ENCODE measurements around the gene HOXA4. TPM values are rescaled to one million over a fixed set of nuclear protein-coding genes. Genes with fewer than 3 reads are reported as not detected.

Gene HOXA4
- total RNA-seq, 1 experiment from 2014 or later: 9.7 TPM

GRCh38 chr7:27117887-27118491 lies 12.6 kb downstream of the HOXA4 start:
- DNase-seq (ENCODE audit: low read depth): no peak

GRCh38 chr7:27116962-27117886 lies 13.3 kb downstream of the HOXA4 start:
- no peak for DNase-seq (ENCODE audit: low read depth)

GRCh38 chr7:27116031-27116961 lies 14.3 kb downstream of the HOXA4 start:
- no peak for DNase-seq (ENCODE audit: low read depth)

GRCh38 chr7:27115221-27116026 lies 15.1 kb downstream of the HOXA4 start:
- peak; percentile 41 for DNase-seq (ENCODE audit: low read depth)

- DNase-seq (ENCODE audit: low read depth): no peak
Observed at GRCh38 chr7:27114881-27115220, 15.7 kb downstream of the HOXA4 start.

GRCh38 chr7:27113991-27114769 lies 16.4 kb downstream of the HOXA4 start:
- peak; percentile 69 for DNase-seq (ENCODE audit: low read depth)

- DNase-seq (ENCODE audit: low read depth): peak; percentile 90
Observed at GRCh38 chr7:27112955-27113949, 17.3 kb downstream of the HOXA4 start.

- DNase-seq (ENCODE audit: low read depth): no peak
Observed at GRCh38 chr7:27112361-27112760, 18.2 kb downstream of the HOXA4 start.

GRCh38 chr7:27111751-27112277 lies 18.7 kb downstream of the HOXA4 start:
- peak; percentile 18 for DNase-seq (ENCODE audit: low read depth)

GRCh38 chr7:27111042-27111750 lies 19.4 kb downstream of the HOXA4 start:
- DNase-seq (ENCODE audit: low read depth): peak; percentile 91

GRCh38 chr7:27110186-27111031 lies 20.1 kb downstream of the HOXA4 start:
- peak; percentile 96 for DNase-seq (ENCODE audit: low read depth)

GRCh38 chr7:27109466-27110185 lies 20.9 kb downstream of the HOXA4 start:
- DNase-seq (ENCODE audit: low read depth): no peak

- DNase-seq (ENCODE audit: low read depth): no peak
Observed at GRCh38 chr7:27108390-27109127, 22.0 kb downstream of the HOXA4 start.

- no peak for DNase-seq (ENCODE audit: low read depth)
Observed at GRCh38 chr7:27107391-27108381, 22.9 kb downstream of the HOXA4 start.

GRCh38 chr7:27106901-27107240 lies 23.7 kb downstream of the HOXA4 start:
- DNase-seq (ENCODE audit: low read depth): no peak

Data from RPMI7951 (cell line).